Measurements from ENCODE around the gene EPHB1. TPM values are rescaled to one million over a fixed set of nuclear protein-coding genes. Genes with fewer than 3 reads are reported as not detected.

Gene EPHB1
- total and polyA plus RNA-seq, 2 donors (not counting 3 experiments of a cell fraction or from before 2014, with no cell fraction given) = 1.3 to 5.2 TPM

DNA sequence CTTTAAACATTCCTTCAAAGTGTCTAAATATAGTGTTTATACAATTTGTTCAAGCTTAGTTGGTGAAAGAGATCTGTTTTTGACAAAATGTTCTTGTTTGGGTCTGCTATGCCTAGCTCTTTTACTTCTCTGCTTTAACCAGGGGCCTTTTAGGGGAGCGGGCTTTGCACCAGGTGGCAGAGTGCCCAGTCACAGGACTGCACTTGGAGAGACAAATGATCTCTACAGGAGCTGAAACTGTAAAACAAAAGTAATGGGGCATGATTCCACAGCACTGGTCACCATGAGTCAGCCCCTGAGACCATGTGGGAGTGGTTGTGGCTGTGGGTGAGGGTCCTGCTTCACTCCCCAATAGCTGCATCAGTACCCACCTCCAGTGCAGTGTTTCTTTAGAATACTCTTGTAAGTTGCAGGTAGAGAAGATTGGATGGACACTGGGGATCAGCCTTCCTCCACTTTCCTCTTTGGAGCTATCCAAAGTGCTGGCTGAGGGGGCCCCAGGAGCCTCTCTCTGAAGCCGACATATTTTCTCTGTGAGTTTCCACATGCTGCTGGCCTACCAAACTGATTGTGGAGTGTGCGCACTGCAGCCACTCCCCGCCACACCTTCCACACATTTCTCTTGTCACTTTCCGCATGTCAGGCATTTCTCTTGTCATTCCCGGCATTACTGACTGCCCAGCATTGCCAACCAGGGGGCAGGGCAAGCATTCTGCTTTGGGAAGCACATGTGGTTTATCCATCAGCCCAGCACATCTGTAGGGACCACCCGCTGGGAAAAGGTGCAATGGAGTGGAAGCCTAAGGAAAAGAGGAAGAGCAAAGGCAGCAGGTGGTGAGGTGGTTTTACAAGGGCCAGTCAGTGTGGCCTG lies 110.0 kb downstream of the EPHB1 start:
- H3K9ac ChIP-seq (replicated peaks; ENCODE audit: extremely low read depth, insufficient read depth, low read length) = no peak overlapping the region
- no peaks in the 10 kb centered on the region for H3K4me1 ChIP-seq (ENCODE audit: control insufficient read depth, extremely low read depth, insufficient read depth, low read length)
- CTCF ChIA-PET = interaction anchor here (2.3 kb wide), 1 partner anchor 110 kb away, joined by 8 read pairs; the partner anchor contains the start of gene EPHB1
- H2AFZ ChIP-seq (ENCODE audit: low read depth, low read length) = no peak overlapping the region
- no peak overlapping the region for H3K4me3 ChIP-seq (replicated peaks in 1 of 3; ENCODE audit: insufficient read depth in 1 of 3, low read depth in 1 of 3, low read length in 3 of 3)
- no peak for DNase-seq (ENCODE audit: low read depth, low spot score)
- H3K9me3 ChIP-seq (replicated peaks; ENCODE audit: control insufficient read depth, insufficient read depth, low read length) = no peaks in the 10 kb centered on the region
- no peak for TF ChIP-seq MAX (IDR thresholded peaks at IDR 0.05; ENCODE audit: insufficient read depth, insufficient read length)
- TF ChIP-seq, protein P1, sequence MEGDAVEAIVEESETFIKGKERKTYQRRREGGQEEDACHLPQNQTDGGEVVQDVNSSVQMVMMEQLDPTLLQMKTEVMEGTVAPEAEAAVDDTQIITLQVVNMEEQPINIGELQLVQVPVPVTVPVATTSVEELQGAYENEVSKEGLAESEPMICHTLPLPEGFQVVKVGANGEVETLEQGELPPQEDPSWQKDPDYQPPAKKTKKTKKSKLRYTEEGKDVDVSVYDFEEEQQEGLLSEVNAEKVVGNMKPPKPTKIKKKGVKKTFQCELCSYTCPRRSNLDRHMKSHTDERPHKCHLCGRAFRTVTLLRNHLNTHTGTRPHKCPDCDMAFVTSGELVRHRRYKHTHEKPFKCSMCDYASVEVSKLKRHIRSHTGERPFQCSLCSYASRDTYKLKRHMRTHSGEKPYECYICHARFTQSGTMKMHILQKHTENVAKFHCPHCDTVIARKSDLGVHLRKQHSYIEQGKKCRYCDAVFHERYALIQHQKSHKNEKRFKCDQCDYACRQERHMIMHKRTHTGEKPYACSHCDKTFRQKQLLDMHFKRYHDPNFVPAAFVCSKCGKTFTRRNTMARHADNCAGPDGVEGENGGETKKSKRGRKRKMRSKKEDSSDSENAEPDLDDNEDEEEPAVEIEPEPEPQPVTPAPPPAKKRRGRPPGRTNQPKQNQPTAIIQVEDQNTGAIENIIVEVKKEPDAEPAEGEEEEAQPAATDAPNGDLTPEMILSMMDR (IDR thresholded peaks at IDR 0.05; ENCODE audit: extremely low read depth in 1 of 2, insufficient read depth in 1 of 2, low read depth in 1 of 2, low read length in 2 of 2) = no peak
- no peak for TF ChIP-seq JUN (IDR thresholded peaks at IDR 0.05; ENCODE audit: borderline replicate concordance, insufficient read depth, insufficient read length, low read depth)
- no peak for TF ChIP-seq POLR2AphosphoS5 (IDR thresholded peaks at IDR 0.05; ENCODE audit: insufficient read depth, low read depth, low read length)
- no peak for TF ChIP-seq EZH2 (IDR thresholded peaks at IDR 0.05; ENCODE audit: borderline replicate concordance, low read depth, low read length, severe bottlenecking)
- TF ChIP-seq MYC (IDR thresholded peaks at IDR 0.05; ENCODE audit: low read depth, low read length) = no peak
- no peak for TF ChIP-seq FOS (IDR thresholded peaks at IDR 0.05; ENCODE audit: borderline replicate concordance, insufficient read depth, low read length)
- no peaks in the 10 kb centered on the region for H3K79me2 ChIP-seq (ENCODE audit: control insufficient read depth, insufficient read depth, low read length)
- H3K27ac ChIP-seq (ENCODE audit: insufficient read depth, low read depth, low read length) = no peak overlapping the region
- no peak overlapping the region for H3K4me2 ChIP-seq (ENCODE audit: insufficient read depth, low read length)
- dilution Hi-C loops (cut with MboI; ENCODE audit: extremely low pct_ligation_motif_present, low sequenced_read_pairs) = no loop called here
- no TSS peak for BruUV-seq (replicated peaks)
- H3K27me3 ChIP-seq (ENCODE audit: control insufficient read depth in 2 of 2, insufficient read depth in 2 of 2, low read length in 2 of 2) = no peaks in the 10 kb centered on the region
- intact Hi-C loops (cut with micrococcal nuclease) = no loop called here
- H4K20me1 ChIP-seq (replicated peaks; ENCODE audit: control insufficient read depth, extremely low read depth, insufficient read depth, low read length) = no peaks in the 10 kb centered on the region
- no peaks in the 10 kb centered on the region for H3K9me1 ChIP-seq (replicated peaks; ENCODE audit: control insufficient read depth, extremely low read depth, insufficient read depth, low read length)
- POLR2A ChIA-PET = no interaction called here
- FAIRE-seq = no peak
- no peaks in the 10 kb centered on the region for H3K36me3 ChIP-seq (ENCODE audit: control insufficient read depth in 2 of 2, extremely low read depth in 1 of 2, insufficient read depth in 2 of 2, low read length in 2 of 2)
